Measurements from ENCODE around the gene EIF5A2.

EIF5A2 gene

DNA sequence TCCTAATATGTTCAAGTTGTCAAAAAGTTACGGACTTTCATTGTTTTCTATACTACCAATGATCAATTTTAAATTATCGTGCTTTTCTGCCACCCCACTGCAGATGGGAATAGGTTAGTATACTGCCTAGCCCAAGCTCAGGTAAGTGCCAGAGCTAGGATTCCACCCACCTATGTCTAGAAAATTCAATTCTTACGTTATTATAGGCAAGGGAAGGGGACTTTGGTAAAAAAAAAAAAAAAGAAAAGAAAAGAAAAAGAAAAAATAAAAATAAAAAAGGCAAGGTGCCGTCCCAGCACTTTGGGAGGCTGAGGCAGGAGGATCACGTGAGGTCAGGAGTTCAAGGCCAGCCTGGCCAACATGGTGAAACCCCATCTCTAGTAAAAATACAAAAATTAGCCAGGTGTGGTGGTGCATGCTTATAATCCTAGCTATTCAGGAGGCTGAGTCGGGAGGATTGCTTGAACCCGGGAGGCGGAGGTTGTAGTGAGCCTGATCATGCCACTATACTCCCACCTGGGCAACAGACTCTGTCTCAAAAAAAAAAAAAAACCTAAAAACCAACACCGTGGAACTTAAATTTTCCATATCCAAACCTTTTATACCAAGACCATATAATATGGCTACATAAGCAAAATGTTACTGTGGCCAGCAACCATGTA, 39.7 kb downstream of the EIF5A2 start:
- Histone ChIP-seq H3K27ac (ENCODE audit: low read depth, low read length) (peak overlapping the region; percentile 90), H3K27me3 (ENCODE audit: control insufficient read depth, insufficient read depth, low read length) (no peaks in the 10 kb centered on the region)

GRCh38 chr3:170867143-170867937, 41.1 kb downstream of the EIF5A2 start:
- Histone ChIP-seq H3K9me3 (ENCODE audit: control insufficient read depth, insufficient read depth, low read length) (no peaks in the 10 kb centered on the region), H3K36me3 (ENCODE audit: control insufficient read depth, insufficient read depth, low read length) (peaks cover 40% of the 10 kb centered on the region), H3K27ac (ENCODE audit: low read depth, low read length) (peak overlapping the region; percentile 59), H3K4me3 (ENCODE audit: low read depth, low read length) (peak overlapping the region; percentile 79), H3K4me1 (ENCODE audit: control insufficient read depth, insufficient read depth, low read length) (no peaks in the 10 kb centered on the region), H3K9ac (ENCODE audit: low read depth, low read length) (no peak overlapping the region), H3K27me3 (ENCODE audit: control insufficient read depth, insufficient read depth, low read length) (no peaks in the 10 kb centered on the region)

More for the DNA sequence above, 39.7 kb downstream of the EIF5A2 start:
- H3K4me3 ChIP-seq (ENCODE audit: low read depth, low read length): peak overlapping the region; percentile 79
- H3K9ac ChIP-seq (ENCODE audit: low read depth, low read length): peak overlapping the region; percentile 95
- no peaks in the 10 kb centered on the region for H3K4me1 ChIP-seq (ENCODE audit: control insufficient read depth, insufficient read depth, low read length)
- H3K36me3 ChIP-seq (ENCODE audit: control insufficient read depth, insufficient read depth, low read length): peaks cover 40% of the 10 kb centered on the region
- H3K9me3 ChIP-seq (ENCODE audit: control insufficient read depth, insufficient read depth, low read length): no peaks in the 10 kb centered on the region

DNA sequence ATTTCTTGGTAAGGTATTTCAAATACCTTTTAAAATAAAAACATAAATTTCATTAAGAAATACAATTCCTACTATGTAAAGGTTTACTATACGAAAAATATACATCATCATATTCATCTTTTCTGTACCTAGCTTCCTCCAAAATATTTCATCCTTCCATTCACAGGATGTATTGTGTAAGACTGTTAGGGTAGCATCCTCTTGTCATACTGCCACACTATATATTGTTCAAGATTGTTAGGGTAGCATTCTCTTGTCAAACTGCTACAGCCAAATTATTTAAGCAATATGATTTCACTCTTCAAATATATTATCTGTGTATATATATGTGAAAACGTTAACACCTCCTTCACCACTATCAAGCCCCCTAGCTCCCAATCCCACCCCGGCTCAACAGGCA, 41.9 kb downstream of the EIF5A2 start:
- peak overlapping the region; percentile 59 for H3K27ac ChIP-seq (ENCODE audit: low read depth, low read length)

GRCh38 chr3:170865209-170866094, 43.0 kb downstream of the EIF5A2 start:
- no peaks in the 10 kb centered on the region for H3K4me1 ChIP-seq (ENCODE audit: control insufficient read depth, insufficient read depth, low read length)
- peak overlapping the region; percentile 34 for H3K27ac ChIP-seq (ENCODE audit: low read depth, low read length)
- no peak overlapping the region for H3K4me3 ChIP-seq (ENCODE audit: low read depth, low read length)
- H3K9me3 ChIP-seq (ENCODE audit: control insufficient read depth, insufficient read depth, low read length): no peaks in the 10 kb centered on the region
- peaks cover 40% of the 10 kb centered on the region for H3K36me3 ChIP-seq (ENCODE audit: control insufficient read depth, insufficient read depth, low read length)
- no peak overlapping the region for H3K9ac ChIP-seq (ENCODE audit: low read depth, low read length)
- no peaks in the 10 kb centered on the region for H3K27me3 ChIP-seq (ENCODE audit: control insufficient read depth, insufficient read depth, low read length)

More for the DNA sequence above, 41.9 kb downstream of the EIF5A2 start:
- H3K9ac ChIP-seq (ENCODE audit: low read depth, low read length): no peak overlapping the region
- no peak overlapping the region for H3K4me3 ChIP-seq (ENCODE audit: low read depth, low read length)
- H3K9me3 ChIP-seq (ENCODE audit: control insufficient read depth, insufficient read depth, low read length): no peaks in the 10 kb centered on the region
- peaks cover 40% of the 10 kb centered on the region for H3K36me3 ChIP-seq (ENCODE audit: control insufficient read depth, insufficient read depth, low read length)
- H3K27me3 ChIP-seq (ENCODE audit: control insufficient read depth, insufficient read depth, low read length): no peaks in the 10 kb centered on the region
- H3K4me1 ChIP-seq (ENCODE audit: control insufficient read depth, insufficient read depth, low read length): no peaks in the 10 kb centered on the region

- Histone ChIP-seq H3K4me3 (ENCODE audit: low read depth, low read length) (no peak overlapping the region), H3K4me1 (ENCODE audit: control insufficient read depth, insufficient read depth, low read length) (no peaks in the 10 kb centered on the region), H3K27ac (ENCODE audit: low read depth, low read length) (no peak overlapping the region), H3K27me3 (ENCODE audit: control insufficient read depth, insufficient read depth, low read length) (no peaks in the 10 kb centered on the region), H3K9me3 (ENCODE audit: control insufficient read depth, insufficient read depth, low read length) (no peaks in the 10 kb centered on the region), H3K9ac (ENCODE audit: low read depth, low read length) (no peak overlapping the region), H3K36me3 (ENCODE audit: control insufficient read depth, insufficient read depth, low read length) (peaks cover 40% of the 10 kb centered on the region)
Measured at GRCh38 chr3:170864525-170865208, 43.8 kb downstream of the EIF5A2 start.

DNA sequence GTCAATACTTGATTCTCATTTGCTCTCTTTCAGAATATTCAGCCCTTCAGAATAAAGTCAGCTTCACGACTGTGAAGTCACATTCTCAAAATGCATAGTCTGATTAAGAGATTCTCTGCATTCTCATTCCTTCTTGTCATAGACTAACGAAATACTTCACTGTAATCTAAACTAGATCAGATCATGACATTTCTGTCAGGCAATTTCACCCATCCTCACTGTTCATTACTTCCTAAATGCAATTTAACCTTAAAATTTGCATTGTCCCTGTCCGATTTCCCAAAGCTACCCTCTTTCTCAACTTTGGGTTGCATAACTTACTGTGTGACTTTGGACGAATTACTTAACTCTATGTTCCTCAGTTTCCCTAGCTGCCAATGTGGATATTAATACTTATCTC, 44.6 kb downstream of the EIF5A2 start:
- no peaks in the 10 kb centered on the region for H3K27me3 ChIP-seq (ENCODE audit: control insufficient read depth, insufficient read depth, low read length)
- H3K9me3 ChIP-seq (ENCODE audit: control insufficient read depth, insufficient read depth, low read length): no peaks in the 10 kb centered on the region
- H3K9ac ChIP-seq (ENCODE audit: low read depth, low read length): no peak overlapping the region
- H3K27ac ChIP-seq (ENCODE audit: low read depth, low read length): no peak overlapping the region
- H3K4me1 ChIP-seq (ENCODE audit: control insufficient read depth, insufficient read depth, low read length): no peaks in the 10 kb centered on the region
- no peak overlapping the region for H3K4me3 ChIP-seq (ENCODE audit: low read depth, low read length)
- H3K36me3 ChIP-seq (ENCODE audit: control insufficient read depth, insufficient read depth, low read length): peaks cover 36% of the 10 kb centered on the region

- no peak overlapping the region for H3K4me3 ChIP-seq (ENCODE audit: low read depth, low read length)
- no peak overlapping the region for H3K27ac ChIP-seq (ENCODE audit: low read depth, low read length)
- peaks cover 29% of the 10 kb centered on the region for H3K36me3 ChIP-seq (ENCODE audit: control insufficient read depth, insufficient read depth, low read length)
- H3K9me3 ChIP-seq (ENCODE audit: control insufficient read depth, insufficient read depth, low read length): no peaks in the 10 kb centered on the region
- H3K4me1 ChIP-seq (ENCODE audit: control insufficient read depth, insufficient read depth, low read length): no peaks in the 10 kb centered on the region
- no peaks in the 10 kb centered on the region for H3K27me3 ChIP-seq (ENCODE audit: control insufficient read depth, insufficient read depth, low read length)
- H3K9ac ChIP-seq (ENCODE audit: low read depth, low read length): no peak overlapping the region
Measured at GRCh38 chr3:170862618-170863374, 45.6 kb downstream of the EIF5A2 start.

GRCh38 chr3:170858599-170858998, 49.8 kb downstream of the EIF5A2 start:
- no peaks in the 10 kb centered on the region for H3K9me3 ChIP-seq (ENCODE audit: control insufficient read depth, insufficient read depth, low read length)
- H3K4me3 ChIP-seq (ENCODE audit: low read depth, low read length): no peak overlapping the region
- H3K27me3 ChIP-seq (ENCODE audit: control insufficient read depth, insufficient read depth, low read length): no peaks in the 10 kb centered on the region
- no peak overlapping the region for H3K27ac ChIP-seq (ENCODE audit: low read depth, low read length)
- no peak overlapping the region for H3K9ac ChIP-seq (ENCODE audit: low read depth, low read length)
- no peaks in the 10 kb centered on the region for H3K4me1 ChIP-seq (ENCODE audit: control insufficient read depth, insufficient read depth, low read length)
- no peaks in the 10 kb centered on the region for H3K36me3 ChIP-seq (ENCODE audit: control insufficient read depth, insufficient read depth, low read length)

DNA sequence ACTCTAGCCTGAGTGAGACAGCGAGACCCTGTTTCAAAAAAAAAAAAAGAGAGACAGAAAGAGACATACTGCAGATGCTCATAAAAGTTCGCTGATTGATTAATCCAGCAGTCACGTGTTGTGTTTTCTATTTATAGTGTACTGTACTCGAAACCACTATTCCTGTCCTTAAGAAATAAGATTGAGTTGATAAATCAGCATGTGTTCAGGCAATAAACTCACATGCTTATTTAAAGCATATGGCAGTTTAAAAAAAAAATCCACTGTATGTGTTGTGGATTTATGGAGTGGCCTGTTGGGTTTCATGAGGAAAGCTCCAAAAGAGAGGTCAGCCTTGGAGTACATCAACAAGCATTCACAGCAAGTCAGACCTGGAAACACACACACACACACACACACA, 56.1 kb downstream of the EIF5A2 start:
- H3K36me3 ChIP-seq (ENCODE audit: control insufficient read depth, insufficient read depth, low read length): no peaks in the 10 kb centered on the region
- no peak overlapping the region for H3K27ac ChIP-seq (ENCODE audit: low read depth, low read length)
- no peak overlapping the region for H3K4me3 ChIP-seq (ENCODE audit: low read depth, low read length)
- H3K9me3 ChIP-seq (ENCODE audit: control insufficient read depth, insufficient read depth, low read length): no peaks in the 10 kb centered on the region
- no peak overlapping the region for H3K9ac ChIP-seq (ENCODE audit: low read depth, low read length)
- no peaks in the 10 kb centered on the region for H3K27me3 ChIP-seq (ENCODE audit: control insufficient read depth, insufficient read depth, low read length)
- no peaks in the 10 kb centered on the region for H3K4me1 ChIP-seq (ENCODE audit: control insufficient read depth, insufficient read depth, low read length)
